SK-N-MC (cell line): Measurements from ENCODE around the gene AP3B1.

Experiments used
- DNase-seq: peaks from one replicate; pipeline ENCODE4 v3.0.0-alpha.2; 2011; ENCODE audit warnings: low read depth, low spot score
- H3K27ac ChIP-seq: fragments of 200-600 bp; sonication (generic); 2 replicates; pipeline ENCODE4 v1.5.1; 2016; ENCODE audit warnings: mixed run types
- H3K36me3 ChIP-seq: fragments of 200-600 bp; sonication (generic); 2 replicates; pipeline ENCODE4 v1.6.1; 2017; ENCODE audit warnings: antibody characterized with exemption, low read length, mixed read lengths; ENCODE audit not compliant: insufficient read depth
- H3K4me3 ChIP-seq: fragments of 200-600 bp; sonication (generic); 2 replicates; pipeline ENCODE4 v1.5.1; 2016
- H3K9ac ChIP-seq: fragments of 200-600 bp; sonication (generic); 2 replicates; pipeline ENCODE4 v1.8.0; 2017; ENCODE audit warnings: mixed run types, mixed read lengths; ENCODE audit not compliant: insufficient read length
- H3K9me3 ChIP-seq: fragments of 200-600 bp; sonication (generic); 2 replicates; pipeline ENCODE4 v1.6.1; 2017; ENCODE audit warnings: low read depth, mild to moderate bottlenecking, antibody characterized with exemption, low read length, moderate library complexity, mixed read lengths
- EZH2 ChIP-seq: fragments of 200-600 bp; sonication (generic); IDR thresholded peaks from one replicate; pipeline ENCODE4 v1.6.1; 2017; ENCODE audit warnings: antibody characterized with exemption
- FOXP2 ChIP-seq: optimal IDR thresholded peaks from 2 replicates; pipeline ENCODE3; 2011; ENCODE audit warnings: mild to moderate bottlenecking, moderate library complexity; ENCODE audit not compliant: insufficient read depth; ENCODE audit errors: extremely low read length, control extremely low read depth
- POLR2AphosphoS5 ChIP-seq: IDR thresholded peaks from 2 replicates; pipeline ENCODE4 v1.6.1; 2012; ENCODE audit warnings: mild to moderate bottlenecking, low read depth, low read length, borderline replicate concordance

Gene AP3B1

GRCh38 chr5:78046006-78046405 is 248.5 kb downstream of the AP3B1 start:
- no peak for TF ChIP-seq POLR2AphosphoS5
- TF ChIP-seq EZH2, result no peak
- no peak for TF ChIP-seq FOXP2
- DNase-seq, result no peak
- Histone ChIP-seq H3K36me3 (no peaks in the 10 kb centered on the region), H3K9me3 (no peaks in the 10 kb centered on the region), H3K27ac (no peak overlapping the region), H3K4me3 (no peak overlapping the region), H3K9ac (no peak overlapping the region)

GRCh38 chr5:78041805-78042204 is 252.7 kb downstream of the AP3B1 start:
- no peak for DNase-seq
- TF ChIP-seq POLR2AphosphoS5 (no peak), EZH2 (no peak), FOXP2 (no peak)
- H3K9ac ChIP-seq, result no peak overlapping the region
- H3K36me3 ChIP-seq, result no peaks in the 10 kb centered on the region
- no peak overlapping the region for H3K4me3 ChIP-seq
- no peak overlapping the region for H3K27ac ChIP-seq
- no peaks in the 10 kb centered on the region for H3K9me3 ChIP-seq

GRCh38 chr5:78025540-78025939 is 269.0 kb downstream of the AP3B1 start:
- Histone ChIP-seq H3K9me3 (no peaks in the 10 kb centered on the region), H3K36me3 (no peaks in the 10 kb centered on the region), H3K27ac (no peak overlapping the region), H3K9ac (no peak overlapping the region), H3K4me3 (no peak overlapping the region)
- TF ChIP-seq FOXP2, result no peak
- TF ChIP-seq POLR2AphosphoS5, result no peak
- no peak for DNase-seq

- Histone ChIP-seq H3K4me3 (no peak overlapping the region), H3K27ac (no peak overlapping the region), H3K36me3 (no peaks in the 10 kb centered on the region), H3K9me3 (no peaks in the 10 kb centered on the region), H3K9ac (no peak overlapping the region)
- no peak for DNase-seq
- TF ChIP-seq POLR2AphosphoS5, result no peak
- no peak for TF ChIP-seq FOXP2
- TF ChIP-seq EZH2, result no peak
Observed at GRCh38 chr5:78019744-78020143, 274.8 kb downstream of the AP3B1 start.

- H3K4me3 ChIP-seq, result no peak overlapping the region
Observed at GRCh38 chr5:78016863-78017529, 277.5 kb downstream of the AP3B1 start.

GRCh38 chr5:78009937-78010527 is 284.5 kb downstream of the AP3B1 start:
- H3K36me3 ChIP-seq, result no peaks in the 10 kb centered on the region
- no peak overlapping the region for H3K9ac ChIP-seq
- TF ChIP-seq EZH2 (no peak), POLR2AphosphoS5 (no peak), FOXP2 (no peak)
- DNase-seq, result no peak
- H3K27ac ChIP-seq, result no peak overlapping the region
- no peak overlapping the region for H3K4me3 ChIP-seq
- H3K9me3 ChIP-seq, result no peaks in the 10 kb centered on the region

More at GRCh38 chr5:78016863-78017529, 277.5 kb downstream of the AP3B1 start:
- Histone ChIP-seq H3K9me3 (no peaks in the 10 kb centered on the region), H3K9ac (no peak overlapping the region), H3K36me3 (no peaks in the 10 kb centered on the region), H3K27ac (no peak overlapping the region)
- no peak for TF ChIP-seq EZH2
- no peak for DNase-seq

GRCh38 chr5:78008356-78008967 is 286.0 kb downstream of the AP3B1 start:
- no peak overlapping the region for H3K4me3 ChIP-seq
- no peaks in the 10 kb centered on the region for H3K9me3 ChIP-seq
- TF ChIP-seq POLR2AphosphoS5, result no peak
- TF ChIP-seq EZH2, result no peak
- no peak for TF ChIP-seq FOXP2
- DNase-seq, result no peak
- no peaks in the 10 kb centered on the region for H3K36me3 ChIP-seq
- no peak overlapping the region for H3K9ac ChIP-seq
- no peak overlapping the region for H3K27ac ChIP-seq

GRCh38 chr5:78007233-78007632 is 287.3 kb downstream of the AP3B1 start:
- H3K9ac ChIP-seq, result no peak overlapping the region
- no peak overlapping the region for H3K27ac ChIP-seq
- no peak for DNase-seq
- no peaks in the 10 kb centered on the region for H3K36me3 ChIP-seq
- no peak overlapping the region for H3K4me3 ChIP-seq
- no peak for TF ChIP-seq EZH2
- no peak for TF ChIP-seq FOXP2
- no peak for TF ChIP-seq POLR2AphosphoS5
- no peaks in the 10 kb centered on the region for H3K9me3 ChIP-seq

- H3K4me3 ChIP-seq, result no peak overlapping the region
- H3K9ac ChIP-seq, result no peak overlapping the region
- TF ChIP-seq POLR2AphosphoS5 (no peak), FOXP2 (no peak), EZH2 (no peak)
- no peak overlapping the region for H3K27ac ChIP-seq
- no peaks in the 10 kb centered on the region for H3K9me3 ChIP-seq
- H3K36me3 ChIP-seq, result no peaks in the 10 kb centered on the region
- no peak for DNase-seq
Observed at GRCh38 chr5:78006449-78006848, 288.0 kb downstream of the AP3B1 start.
